ENCODE measurements around the gene VASH2. TPM values are rescaled to one million over a fixed set of nuclear protein-coding genes. Genes with fewer than 3 reads are reported as not detected.

The VASH2 gene
- total and polyA plus RNA-seq, 2 donors = 0.82 to 7.6 TPM

DNA sequence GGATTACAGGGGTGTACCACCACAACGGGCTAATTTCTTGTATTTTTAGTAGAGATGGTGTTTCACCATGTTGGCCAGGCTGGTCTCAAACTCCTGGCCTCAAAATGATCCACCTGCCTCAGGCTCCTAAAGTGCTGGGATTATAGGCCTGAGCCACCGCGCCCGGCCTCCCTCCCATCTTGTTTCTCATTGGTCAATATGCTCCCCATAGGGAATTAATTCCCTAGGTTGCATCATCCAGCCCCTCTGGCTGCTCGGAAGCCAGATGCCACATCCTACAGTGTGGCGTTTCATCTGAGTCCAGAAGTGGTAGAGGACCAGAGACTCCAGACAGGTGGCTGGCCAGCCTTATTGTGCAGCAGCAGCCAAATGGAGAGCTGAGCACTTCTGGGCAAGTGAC is 11.5 kb upstream of the VASH2 start:
- H3K4me3 ChIP-seq (ENCODE audit: low read length in 2 of 2) = no peak overlapping the region
- no peaks in the 10 kb centered on the region for H3K9me3 ChIP-seq (ENCODE audit: control insufficient read depth in 2 of 2, insufficient read depth in 1 of 2, low read length in 1 of 2)
- H3K27me3 ChIP-seq (ENCODE audit: control insufficient read depth in 2 of 2, insufficient read depth in 1 of 2, low read length in 1 of 2) = no peaks in the 10 kb centered on the region
- H3K4me1 ChIP-seq (ENCODE audit: control insufficient read depth in 2 of 2, insufficient read depth in 2 of 2, low read length in 2 of 2) = peaks cover 0 to 3% of the 10 kb centered on the region in 2 donors
- H3K36me3 ChIP-seq (ENCODE audit: control insufficient read depth in 2 of 2, insufficient read depth in 2 of 2, low read length in 1 of 2) = no peaks in the 10 kb centered on the region
- no peak for DNase-seq (ENCODE audit: low read depth in 6 of 9, low spot score in 9 of 9)
- no peak overlapping the region for H3K27ac ChIP-seq (ENCODE audit: low read depth in 1 of 2, low read length in 1 of 2)
- 98% methylated on average over 6 of the region's 6 CpGs for WGBS

DNA sequence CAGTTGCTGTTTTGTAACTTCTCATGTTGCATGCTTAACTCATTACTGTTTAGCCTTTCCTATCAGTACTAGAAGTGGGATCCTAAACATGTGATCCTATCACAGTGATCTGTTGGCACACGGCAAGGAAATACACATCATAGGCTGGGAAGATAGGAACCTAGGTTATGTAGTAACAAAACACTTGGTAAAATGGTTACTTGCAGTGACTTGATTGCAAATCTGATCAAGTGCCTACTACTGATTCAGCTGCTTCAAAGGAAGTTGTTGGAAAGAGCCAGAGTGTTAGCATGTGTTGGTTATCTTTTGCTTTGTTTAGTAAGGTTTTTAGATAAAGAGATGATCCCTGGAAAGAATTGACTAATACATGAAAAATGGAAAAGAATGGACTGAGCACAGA is 8.9 kb upstream of the VASH2 start:
- Histone ChIP-seq H3K27ac (ENCODE audit: low read depth in 1 of 2, low read length in 1 of 2) (no peak overlapping the region), H3K36me3 (ENCODE audit: control insufficient read depth in 2 of 2, insufficient read depth in 2 of 2, low read length in 1 of 2) (no peaks in the 10 kb centered on the region), H3K4me1 (ENCODE audit: control insufficient read depth in 2 of 2, insufficient read depth in 2 of 2, low read length in 2 of 2) (peaks cover 0 to 3% of the 10 kb centered on the region in 2 donors), H3K27me3 (ENCODE audit: control insufficient read depth in 2 of 2, insufficient read depth in 1 of 2, low read length in 1 of 2) (no peaks in the 10 kb centered on the region), H3K4me3 (ENCODE audit: low read length in 2 of 2) (no peak overlapping the region), H3K9me3 (ENCODE audit: control insufficient read depth in 2 of 2, insufficient read depth in 1 of 2, low read length in 1 of 2) (no peaks in the 10 kb centered on the region)
- no peak for DNase-seq (ENCODE audit: low read depth in 6 of 9, low spot score in 9 of 9)
- 98% methylated on average over 1 of the region's 1 CpG for WGBS

- Histone ChIP-seq H3K4me3 (ENCODE audit: low read length in 2 of 2) (no peak overlapping the region), H3K27me3 (ENCODE audit: control insufficient read depth in 2 of 2, insufficient read depth in 1 of 2, low read length in 1 of 2) (no peaks in the 10 kb centered on the region), H3K9me3 (ENCODE audit: control insufficient read depth in 2 of 2, insufficient read depth in 1 of 2, low read length in 1 of 2) (no peaks in the 10 kb centered on the region), H3K4me1 (ENCODE audit: control insufficient read depth in 2 of 2, insufficient read depth in 2 of 2, low read length in 2 of 2) (no peaks in the 10 kb centered on the region), H3K36me3 (ENCODE audit: control insufficient read depth in 2 of 2, insufficient read depth in 2 of 2, low read length in 1 of 2) (no peaks in the 10 kb centered on the region), H3K27ac (ENCODE audit: low read depth in 1 of 2, low read length in 1 of 2) (no peak overlapping the region)
- 89% methylated on average over 6 of the region's 6 CpGs for WGBS
- DNase-seq (ENCODE audit: low read depth in 6 of 9, low spot score in 9 of 9) = no peak
Observed at GRCh38 chr1:212942679-212943392, 7.5 kb upstream of the VASH2 start.

- no peaks in the 10 kb centered on the region for H3K4me1 ChIP-seq (ENCODE audit: control insufficient read depth in 2 of 2, insufficient read depth in 2 of 2, low read length in 2 of 2)
- H3K4me3 ChIP-seq (ENCODE audit: low read length in 2 of 2) = no peak overlapping the region
- H3K36me3 ChIP-seq (ENCODE audit: control insufficient read depth in 2 of 2, insufficient read depth in 2 of 2, low read length in 1 of 2) = no peaks in the 10 kb centered on the region
- no peak for DNase-seq (ENCODE audit: low read depth in 6 of 9, low spot score in 9 of 9)
- 98% methylated on average over 4 of the region's 4 CpGs for WGBS
- H3K27ac ChIP-seq (ENCODE audit: low read depth in 1 of 2, low read length in 1 of 2) = no peak overlapping the region
- H3K27me3 ChIP-seq (ENCODE audit: control insufficient read depth in 2 of 2, insufficient read depth in 1 of 2, low read length in 1 of 2) = no peaks in the 10 kb centered on the region
- no peaks in the 10 kb centered on the region for H3K9me3 ChIP-seq (ENCODE audit: control insufficient read depth in 2 of 2, insufficient read depth in 1 of 2, low read length in 1 of 2)
Observed at GRCh38 chr1:212943393-212943710, 7.0 kb upstream of the VASH2 start.

- no peak for DNase-seq (ENCODE audit: low read depth in 6 of 9, low spot score in 9 of 9)
- Histone ChIP-seq H3K9me3 (ENCODE audit: control insufficient read depth in 2 of 2, insufficient read depth in 1 of 2, low read length in 1 of 2) (no peaks in the 10 kb centered on the region), H3K36me3 (ENCODE audit: control insufficient read depth in 2 of 2, insufficient read depth in 2 of 2, low read length in 1 of 2) (no peaks in the 10 kb centered on the region), H3K27me3 (ENCODE audit: control insufficient read depth in 2 of 2, insufficient read depth in 1 of 2, low read length in 1 of 2) (peaks cover 0 to 1% of the 10 kb centered on the region in 2 donors), H3K4me1 (ENCODE audit: control insufficient read depth in 2 of 2, insufficient read depth in 2 of 2, low read length in 2 of 2) (no peaks in the 10 kb centered on the region), H3K27ac (ENCODE audit: low read depth in 1 of 2, low read length in 1 of 2) (no peak overlapping the region), H3K4me3 (ENCODE audit: low read length in 2 of 2) (no peak overlapping the region)
- 85% methylated on average over 6 of the region's 6 CpGs for WGBS
Observed at GRCh38 chr1:212944229-212944901, 6.0 kb upstream of the VASH2 start.

DNA sequence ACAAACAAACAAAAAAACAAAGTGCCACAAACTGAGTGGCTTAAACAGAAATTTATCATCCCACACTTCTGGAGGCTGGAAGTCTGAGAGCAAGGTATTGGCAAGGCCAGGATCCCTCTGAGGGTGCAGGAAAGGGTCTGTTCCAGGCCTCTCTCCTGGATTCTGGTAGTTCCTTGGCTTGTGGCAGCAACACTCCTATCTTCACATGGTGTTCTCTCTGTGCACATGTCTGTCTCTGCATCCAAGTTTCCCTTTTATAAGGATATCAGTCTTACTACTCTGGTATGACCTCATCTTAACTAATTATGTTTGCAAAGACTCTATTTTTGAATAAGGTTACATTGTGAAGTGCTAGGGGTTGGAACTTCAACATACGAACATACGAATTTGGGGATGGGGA is 5.3 kb upstream of the VASH2 start:
- Histone ChIP-seq H3K9me3 (ENCODE audit: control insufficient read depth in 2 of 2, insufficient read depth in 1 of 2, low read length in 1 of 2) (no peaks in the 10 kb centered on the region), H3K4me3 (ENCODE audit: low read length in 2 of 2) (no peak overlapping the region), H3K27ac (ENCODE audit: low read depth in 1 of 2, low read length in 1 of 2) (no peak overlapping the region), H3K4me1 (ENCODE audit: control insufficient read depth in 2 of 2, insufficient read depth in 2 of 2, low read length in 2 of 2) (peaks cover 0 to 5% of the 10 kb centered on the region in 2 donors), H3K27me3 (ENCODE audit: control insufficient read depth in 2 of 2, insufficient read depth in 1 of 2, low read length in 1 of 2) (peaks cover 0 to 8% of the 10 kb centered on the region in 2 donors), H3K36me3 (ENCODE audit: control insufficient read depth in 2 of 2, insufficient read depth in 2 of 2, low read length in 1 of 2) (no peaks in the 10 kb centered on the region)
- 96% methylated on average over 2 of the region's 2 CpGs for WGBS
- DNase-seq (ENCODE audit: low read depth in 6 of 9, low spot score in 9 of 9) = no peak

- Histone ChIP-seq H3K36me3 (ENCODE audit: control insufficient read depth in 2 of 2, insufficient read depth in 2 of 2, low read length in 1 of 2) (no peaks in the 10 kb centered on the region), H3K4me3 (ENCODE audit: low read length in 2 of 2) (no peak overlapping the region), H3K27me3 (ENCODE audit: control insufficient read depth in 2 of 2, insufficient read depth in 1 of 2, low read length in 1 of 2) (peaks cover 0 to 12% of the 10 kb centered on the region in 2 donors), H3K27ac (ENCODE audit: low read depth in 1 of 2, low read length in 1 of 2) (no peak overlapping the region), H3K4me1 (ENCODE audit: control insufficient read depth in 2 of 2, insufficient read depth in 2 of 2, low read length in 2 of 2) (peaks cover 0 to 8% of the 10 kb centered on the region in 2 donors), H3K9me3 (ENCODE audit: control insufficient read depth in 2 of 2, insufficient read depth in 1 of 2, low read length in 1 of 2) (peaks cover 0 to 2% of the 10 kb centered on the region in 2 donors)
- WGBS = 96% methylated on average over 4 of the region's 4 CpGs
- no peak for DNase-seq (ENCODE audit: low read depth in 6 of 9, low spot score in 9 of 9)
Observed at GRCh38 chr1:212945463-212946160, 4.7 kb upstream of the VASH2 start.

DNA sequence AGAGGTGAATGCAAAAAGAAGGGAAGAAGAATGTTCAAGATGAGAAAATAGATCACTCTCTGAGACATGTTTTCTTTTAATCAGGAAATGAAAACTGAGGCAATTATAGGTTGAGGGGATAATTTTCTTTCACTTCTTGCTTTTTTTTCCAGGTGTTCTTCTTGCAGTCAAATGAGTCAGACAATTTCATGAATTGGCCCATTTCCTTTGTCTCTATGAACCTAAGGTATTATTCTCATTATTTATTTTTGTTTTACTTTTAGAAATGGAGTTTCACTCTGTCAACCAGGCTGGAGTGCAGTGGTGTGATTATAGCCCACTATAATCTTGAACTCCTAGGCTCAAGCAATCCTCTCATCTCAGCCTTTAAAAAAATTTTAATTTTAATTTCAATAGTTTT is 3.5 kb upstream of the VASH2 start:
- Histone ChIP-seq H3K27me3 (ENCODE audit: control insufficient read depth in 2 of 2, insufficient read depth in 1 of 2, low read length in 1 of 2) (peaks cover 0 to 25% of the 10 kb centered on the region in 2 donors), H3K27ac (ENCODE audit: low read depth in 1 of 2, low read length in 1 of 2) (no peak overlapping the region), H3K4me1 (ENCODE audit: control insufficient read depth in 2 of 2, insufficient read depth in 2 of 2, low read length in 2 of 2) (peaks cover 3 to 16% of the 10 kb centered on the region in 2 donors), H3K9me3 (ENCODE audit: control insufficient read depth in 2 of 2, insufficient read depth in 1 of 2, low read length in 1 of 2) (peaks cover 0 to 2% of the 10 kb centered on the region in 2 donors), H3K36me3 (ENCODE audit: control insufficient read depth in 2 of 2, insufficient read depth in 2 of 2, low read length in 1 of 2) (no peaks in the 10 kb centered on the region), H3K4me3 (ENCODE audit: low read length in 2 of 2) (no peak overlapping the region)
- no peak for DNase-seq (ENCODE audit: low read depth in 6 of 9, low spot score in 9 of 9)

- Histone ChIP-seq H3K27me3 (ENCODE audit: control insufficient read depth in 2 of 2, insufficient read depth in 1 of 2, low read length in 1 of 2) (peaks cover 0 to 30% of the 10 kb centered on the region in 2 donors), H3K27ac (ENCODE audit: low read depth in 1 of 2, low read length in 1 of 2) (no peak overlapping the region), H3K36me3 (ENCODE audit: control insufficient read depth in 2 of 2, insufficient read depth in 2 of 2, low read length in 1 of 2) (no peaks in the 10 kb centered on the region), H3K4me3 (ENCODE audit: low read length in 2 of 2) (peak overlapping the region; percentile 50 to 69), H3K4me1 (ENCODE audit: control insufficient read depth in 2 of 2, insufficient read depth in 2 of 2, low read length in 2 of 2) (peaks cover 3 to 25% of the 10 kb centered on the region in 2 donors), H3K9me3 (ENCODE audit: control insufficient read depth in 2 of 2, insufficient read depth in 1 of 2, low read length in 1 of 2) (peaks cover 0 to 2% of the 10 kb centered on the region in 2 donors)
- WGBS = 61% methylated on average over 2 of the region's 2 CpGs
- no peak for DNase-seq (ENCODE audit: low read depth in 6 of 9, low spot score in 9 of 9)
Observed at GRCh38 chr1:212949771-212950170, 570 bp upstream of the VASH2 start.

Data from thymus (tissue), 11 donors.